ENCODE data around the gene SLC38A10. TPM values are rescaled to one million over a fixed set of nuclear protein-coding genes. Genes with fewer than 3 reads are reported as not detected.
A peak's percentile ranks its signal among the peaks of the same experiment; 100 is the strongest.

The SLC38A10 gene
- total RNA-seq, 4 donors from 2014 or later: 24.5 to 56.5 (median 28.8) TPM

- Histone ChIP-seq H3K4me1 (peaks cover 54 to 62% of the 10 kb centered on the region in 2 donors), H3K9me3 (no peaks in the 10 kb centered on the region), H3K27me3 (no peaks in the 10 kb centered on the region), H3K36me3 (no peaks in the 10 kb centered on the region), H3K27ac (peak overlapping the region; percentile 90 to 98 (median 96)), H3K4me3 (peak overlapping the region; percentile 2 to 43 (median 34))
- peak; percentile 37 to 44 for ATAC-seq
- in situ Hi-C loops (cut with MboI; ENCODE audit: low sequenced_read_pairs in 4 of 4): no loop called here
- peak; percentile 97 to 99 for DNase-seq
- intact Hi-C loops (cut with DNase I; ENCODE audit: low total_unique reads): loop anchor here (1.0 to 10.0 kb wide), 2 partner anchors 65 to 596 kb away; partner anchors contain the start of gene MAFG
- peak; percentile 63 to 76 for TF ChIP-seq POLR2A (IDR thresholded peaks at IDR 0.05)
- TF ChIP-seq, protein P1, sequence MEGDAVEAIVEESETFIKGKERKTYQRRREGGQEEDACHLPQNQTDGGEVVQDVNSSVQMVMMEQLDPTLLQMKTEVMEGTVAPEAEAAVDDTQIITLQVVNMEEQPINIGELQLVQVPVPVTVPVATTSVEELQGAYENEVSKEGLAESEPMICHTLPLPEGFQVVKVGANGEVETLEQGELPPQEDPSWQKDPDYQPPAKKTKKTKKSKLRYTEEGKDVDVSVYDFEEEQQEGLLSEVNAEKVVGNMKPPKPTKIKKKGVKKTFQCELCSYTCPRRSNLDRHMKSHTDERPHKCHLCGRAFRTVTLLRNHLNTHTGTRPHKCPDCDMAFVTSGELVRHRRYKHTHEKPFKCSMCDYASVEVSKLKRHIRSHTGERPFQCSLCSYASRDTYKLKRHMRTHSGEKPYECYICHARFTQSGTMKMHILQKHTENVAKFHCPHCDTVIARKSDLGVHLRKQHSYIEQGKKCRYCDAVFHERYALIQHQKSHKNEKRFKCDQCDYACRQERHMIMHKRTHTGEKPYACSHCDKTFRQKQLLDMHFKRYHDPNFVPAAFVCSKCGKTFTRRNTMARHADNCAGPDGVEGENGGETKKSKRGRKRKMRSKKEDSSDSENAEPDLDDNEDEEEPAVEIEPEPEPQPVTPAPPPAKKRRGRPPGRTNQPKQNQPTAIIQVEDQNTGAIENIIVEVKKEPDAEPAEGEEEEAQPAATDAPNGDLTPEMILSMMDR (IDR thresholded peaks at IDR 0.05 in 4 of 5, conservative IDR thresholded peaks at IDR 0.05 in 1 of 5): no peak
Measured at GRCh38 chr17:81328978-81329926, 34.1 kb upstream of the SLC38A10 start.

- in situ Hi-C loops (cut with MboI; ENCODE audit: low sequenced_read_pairs in 4 of 4) (no loop called here), intact Hi-C loops (cut with DNase I; ENCODE audit: low total_unique reads) (loop anchor here (10.0 kb wide), 1 partner anchor 596 kb away; the partner anchor contains the start of gene MAFG)
- no peaks in the 10 kb centered on the region for H3K9me3 ChIP-seq
- no peaks in the 10 kb centered on the region for H3K36me3 ChIP-seq
- H3K4me3 ChIP-seq: peak overlapping the region in 2 of 4 donors; percentile 2 to 32
- no peak for TF ChIP-seq POLR2A (IDR thresholded peaks at IDR 0.05)
- TF ChIP-seq, protein P1 (IDR thresholded peaks at IDR 0.05 in 4 of 5, conservative IDR thresholded peaks at IDR 0.05 in 1 of 5): no peak
- DNase-seq (peak in 1 of 2 donors; percentile 87), ATAC-seq (peak in 1 of 2 donors; percentile 5)
- peak overlapping the region; percentile 90 to 98 (median 96) for H3K27ac ChIP-seq
- peaks cover 49 to 58% of the 10 kb centered on the region in 2 donors for H3K4me1 ChIP-seq
- no peaks in the 10 kb centered on the region for H3K27me3 ChIP-seq
Measured at GRCh38 chr17:81328489-81328888, 33.4 kb upstream of the SLC38A10 start.

GRCh38 chr17:81325714-81326358, 30.7 kb upstream of the SLC38A10 start:
- peaks cover 54 to 58% of the 10 kb centered on the region in 2 donors for H3K4me1 ChIP-seq
- H3K36me3 ChIP-seq: no peaks in the 10 kb centered on the region
- peak overlapping the region; percentile 90 to 98 (median 96) for H3K27ac ChIP-seq
- DNase-seq: no peak
- TF ChIP-seq, protein P1 (IDR thresholded peaks at IDR 0.05 in 4 of 5, conservative IDR thresholded peaks at IDR 0.05 in 1 of 5): peak in 1 of 5 experiments; percentile 7
- TF ChIP-seq POLR2A (IDR thresholded peaks at IDR 0.05): peak; percentile 51 to 78
- intact Hi-C loops (cut with DNase I; ENCODE audit: low total_unique reads): loop anchor here (2.0 to 10.0 kb wide), 2 partner anchors 31 to 599 kb away; partner anchors contain the start of genes MAFG and SLC38A10
- in situ Hi-C loops (cut with MboI; ENCODE audit: low sequenced_read_pairs in 4 of 4): no loop called here
- no peaks in the 10 kb centered on the region for H3K27me3 ChIP-seq
- no peaks in the 10 kb centered on the region for H3K9me3 ChIP-seq
- no peak overlapping the region for H3K4me3 ChIP-seq
- ATAC-seq: no peak

DNA sequence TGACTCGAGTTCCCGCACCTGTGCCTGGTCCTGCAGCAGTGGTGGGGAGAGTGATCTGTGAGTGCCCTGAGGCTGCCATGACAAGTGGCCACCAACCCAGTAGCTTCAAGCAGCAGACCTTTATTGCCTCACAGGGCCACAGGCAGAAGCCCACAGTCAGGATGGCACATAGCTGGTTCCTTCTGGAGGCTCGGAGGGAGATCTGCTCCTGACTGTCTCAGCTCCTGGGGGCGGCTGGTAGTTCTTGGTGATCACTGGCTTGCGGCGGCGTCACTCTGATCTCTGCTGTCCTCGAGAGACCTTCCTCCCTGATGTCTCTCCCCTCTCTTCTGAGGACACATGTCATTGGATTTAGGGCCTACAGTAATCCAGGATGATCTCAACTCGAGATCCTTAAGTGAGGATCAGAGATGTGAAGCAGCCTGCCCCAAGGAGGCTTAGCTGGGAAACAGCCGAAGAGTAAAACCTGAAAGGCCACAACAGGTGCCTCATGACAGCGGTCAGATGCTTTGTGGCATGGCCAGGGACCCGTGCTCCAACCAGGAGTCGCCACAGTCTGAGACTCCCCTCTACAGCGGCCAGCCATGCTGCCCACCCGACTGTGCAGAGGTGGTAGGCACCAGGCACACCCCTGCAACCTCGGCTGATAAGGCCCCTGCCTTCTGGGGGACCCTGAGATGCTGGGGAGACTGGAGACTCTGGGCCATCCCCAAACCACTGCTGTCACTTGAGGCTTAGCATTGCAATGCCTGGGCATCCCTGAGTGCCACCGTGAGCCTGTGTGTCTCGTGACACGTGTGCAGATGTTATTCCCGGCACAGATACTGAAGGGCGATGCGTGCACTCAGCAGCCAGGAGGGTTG, 30.0 kb upstream of the SLC38A10 start:
- TF ChIP-seq, protein P1 (IDR thresholded peaks at IDR 0.05 in 4 of 5, conservative IDR thresholded peaks at IDR 0.05 in 1 of 5): no peak
- no peak for TF ChIP-seq POLR2A (IDR thresholded peaks at IDR 0.05)
- no peaks in the 10 kb centered on the region for H3K36me3 ChIP-seq
- no peaks in the 10 kb centered on the region for H3K9me3 ChIP-seq
- in situ Hi-C loops (cut with MboI; ENCODE audit: low sequenced_read_pairs in 4 of 4) (no loop called here), intact Hi-C loops (cut with DNase I; ENCODE audit: low total_unique reads) (loop anchor here (2.0 to 10.0 kb wide), 2 partner anchors 30 to 600 kb away; partner anchors contain the start of genes MAFG and SLC38A10)
- H3K4me3 ChIP-seq: no peak overlapping the region
- H3K27me3 ChIP-seq: no peaks in the 10 kb centered on the region
- peaks cover 46 to 51% of the 10 kb centered on the region in 2 donors for H3K4me1 ChIP-seq
- H3K27ac ChIP-seq: peak overlapping the region; percentile 90 to 98 (median 96)
- peak; percentile 6 to 34 for ATAC-seq
- DNase-seq: peak; percentile 66 to 79
